ENCODE results near the gene COPS7B. TPM values are rescaled to one million over a fixed set of nuclear protein-coding genes. Genes with fewer than 3 reads are reported as not detected.
"Not testable (repeated sequence)": the region's sequence is repeated elsewhere in the genome, so short reads cannot be mapped to it uniquely, and the experiment has no call there.

The COPS7B gene
- 43.4 and 44.4 TPM in 2 replicates for total RNA-seq (2014; rRNA removed; shearing (Covaris generic))

GRCh38 chr2:231786177-231786916, at the start of gene COPS7B:
COPS7B (plus strand) TSS chr2:231786445; CDS start chr2:231788571, 2,126 bp downstream.
- peak within 1 kb of the TSS; percentile 98 for H3K4me3 ChIP-seq (ENCODE audit: insufficient read depth, low read depth, low read length)
- DNase-seq = peak; percentile 93
- H3K27me3 ChIP-seq (ENCODE audit: control insufficient read depth, insufficient read depth, low read length) = no peaks in the 10 kb centered on the region
- H3K36me3 ChIP-seq (replicated peaks; ENCODE audit: control insufficient read depth, insufficient read depth, low read length) = peaks cover 11% of the 10 kb centered on the region

GRCh38 chr2:231737761-231738160, 48.5 kb upstream of the COPS7B start:
- Histone ChIP-seq H3K4me3 (ENCODE audit: insufficient read depth, low read depth, low read length) (no peak overlapping the region), H3K27me3 (ENCODE audit: control insufficient read depth, insufficient read depth, low read length) (no peaks in the 10 kb centered on the region), H3K36me3 (replicated peaks; ENCODE audit: control insufficient read depth, insufficient read depth, low read length) (peaks cover 1% of the 10 kb centered on the region; the same call in 1 of the 2 replicates)
- no peak for DNase-seq

GRCh38 chr2:231743376-231744116, 42.7 kb upstream of the COPS7B start:
- H3K36me3 ChIP-seq (replicated peaks; ENCODE audit: control insufficient read depth, insufficient read depth, low read length) = no peaks in the 10 kb centered on the region; the same call in 1 of the 2 replicates
- no peaks in the 10 kb centered on the region for H3K27me3 ChIP-seq (ENCODE audit: control insufficient read depth, insufficient read depth, low read length)
- no peak for DNase-seq
- H3K4me3 ChIP-seq (ENCODE audit: insufficient read depth, low read depth, low read length) = no peak overlapping the region

GRCh38 chr2:231745303-231746038, 40.8 kb upstream of the COPS7B start:
- H3K27me3 ChIP-seq (ENCODE audit: control insufficient read depth, insufficient read depth, low read length) = no peaks in the 10 kb centered on the region
- peak; percentile 69 for DNase-seq
- H3K36me3 ChIP-seq (replicated peaks; ENCODE audit: control insufficient read depth, insufficient read depth, low read length) = no peaks in the 10 kb centered on the region
- H3K4me3 ChIP-seq (ENCODE audit: insufficient read depth, low read depth, low read length) = no peak overlapping the region

- not testable (repeated sequence) for DNase-seq; H3K4me3 ChIP-seq (ENCODE audit: insufficient read depth, low read depth, low read length); H3K27me3 ChIP-seq (ENCODE audit: control insufficient read depth, insufficient read depth, low read length)
Measured at GRCh38 chr2:231748153-231748896, 37.9 kb upstream of the COPS7B start.

GRCh38 chr2:231749016-231749415, 37.2 kb upstream of the COPS7B start:
- DNase-seq; H3K4me3 ChIP-seq (ENCODE audit: insufficient read depth, low read depth, low read length); H3K27me3 ChIP-seq (ENCODE audit: control insufficient read depth, insufficient read depth, low read length); H3K36me3 ChIP-seq (replicated peaks; ENCODE audit: control insufficient read depth, insufficient read depth, low read length): not testable (repeated sequence)

More at GRCh38 chr2:231748153-231748896, 37.9 kb upstream of the COPS7B start:
- H3K36me3 ChIP-seq (replicated peaks; ENCODE audit: control insufficient read depth, insufficient read depth, low read length) = not testable (repeated sequence)

GRCh38 chr2:231751042-231751815, 35.0 kb upstream of the COPS7B start:
- DNase-seq = no peak
- Histone ChIP-seq H3K4me3 (ENCODE audit: insufficient read depth, low read depth, low read length) (no peak overlapping the region), H3K36me3 (replicated peaks; ENCODE audit: control insufficient read depth, insufficient read depth, low read length) (no peaks in the 10 kb centered on the region), H3K27me3 (ENCODE audit: control insufficient read depth, insufficient read depth, low read length) (no peaks in the 10 kb centered on the region)

GRCh38 chr2:231752061-231752460, 34.2 kb upstream of the COPS7B start:
- no peak for DNase-seq
- Histone ChIP-seq H3K36me3 (replicated peaks; ENCODE audit: control insufficient read depth, insufficient read depth, low read length) (no peaks in the 10 kb centered on the region), H3K4me3 (ENCODE audit: insufficient read depth, low read depth, low read length) (no peak overlapping the region), H3K27me3 (ENCODE audit: control insufficient read depth, insufficient read depth, low read length) (no peaks in the 10 kb centered on the region)

- Histone ChIP-seq H3K36me3 (replicated peaks; ENCODE audit: control insufficient read depth, insufficient read depth, low read length) (no peaks in the 10 kb centered on the region), H3K27me3 (ENCODE audit: control insufficient read depth, insufficient read depth, low read length) (no peaks in the 10 kb centered on the region), H3K4me3 (ENCODE audit: insufficient read depth, low read depth, low read length) (no peak overlapping the region)
- no peak for DNase-seq
Measured at GRCh38 chr2:231761735-231762134, 24.5 kb upstream of the COPS7B start.

GRCh38 chr2:231764124-231764523, 22.1 kb upstream of the COPS7B start:
- Histone ChIP-seq H3K27me3 (ENCODE audit: control insufficient read depth, insufficient read depth, low read length) (no peaks in the 10 kb centered on the region), H3K36me3 (replicated peaks; ENCODE audit: control insufficient read depth, insufficient read depth, low read length) (no peaks in the 10 kb centered on the region), H3K4me3 (ENCODE audit: insufficient read depth, low read depth, low read length) (no peak overlapping the region)
- DNase-seq = no peak

- Histone ChIP-seq H3K36me3 (replicated peaks; ENCODE audit: control insufficient read depth, insufficient read depth, low read length) (no peaks in the 10 kb centered on the region), H3K4me3 (ENCODE audit: insufficient read depth, low read depth, low read length) (no peak overlapping the region), H3K27me3 (ENCODE audit: control insufficient read depth, insufficient read depth, low read length) (no peaks in the 10 kb centered on the region)
- no peak for DNase-seq
Measured at GRCh38 chr2:231764760-231765159, 21.5 kb upstream of the COPS7B start.

GRCh38 chr2:231765496-231765929, 20.7 kb upstream of the COPS7B start:
- DNase-seq = no peak
- Histone ChIP-seq H3K36me3 (replicated peaks; ENCODE audit: control insufficient read depth, insufficient read depth, low read length) (no peaks in the 10 kb centered on the region), H3K27me3 (ENCODE audit: control insufficient read depth, insufficient read depth, low read length) (no peaks in the 10 kb centered on the region), H3K4me3 (ENCODE audit: insufficient read depth, low read depth, low read length) (no peak overlapping the region)

All from H7 (cell line).